ENCODE results near the gene KCNH5. TPM values are rescaled to one million over a fixed set of nuclear protein-coding genes. Genes with fewer than 3 reads are reported as not detected.

Gene KCNH5, protein sequence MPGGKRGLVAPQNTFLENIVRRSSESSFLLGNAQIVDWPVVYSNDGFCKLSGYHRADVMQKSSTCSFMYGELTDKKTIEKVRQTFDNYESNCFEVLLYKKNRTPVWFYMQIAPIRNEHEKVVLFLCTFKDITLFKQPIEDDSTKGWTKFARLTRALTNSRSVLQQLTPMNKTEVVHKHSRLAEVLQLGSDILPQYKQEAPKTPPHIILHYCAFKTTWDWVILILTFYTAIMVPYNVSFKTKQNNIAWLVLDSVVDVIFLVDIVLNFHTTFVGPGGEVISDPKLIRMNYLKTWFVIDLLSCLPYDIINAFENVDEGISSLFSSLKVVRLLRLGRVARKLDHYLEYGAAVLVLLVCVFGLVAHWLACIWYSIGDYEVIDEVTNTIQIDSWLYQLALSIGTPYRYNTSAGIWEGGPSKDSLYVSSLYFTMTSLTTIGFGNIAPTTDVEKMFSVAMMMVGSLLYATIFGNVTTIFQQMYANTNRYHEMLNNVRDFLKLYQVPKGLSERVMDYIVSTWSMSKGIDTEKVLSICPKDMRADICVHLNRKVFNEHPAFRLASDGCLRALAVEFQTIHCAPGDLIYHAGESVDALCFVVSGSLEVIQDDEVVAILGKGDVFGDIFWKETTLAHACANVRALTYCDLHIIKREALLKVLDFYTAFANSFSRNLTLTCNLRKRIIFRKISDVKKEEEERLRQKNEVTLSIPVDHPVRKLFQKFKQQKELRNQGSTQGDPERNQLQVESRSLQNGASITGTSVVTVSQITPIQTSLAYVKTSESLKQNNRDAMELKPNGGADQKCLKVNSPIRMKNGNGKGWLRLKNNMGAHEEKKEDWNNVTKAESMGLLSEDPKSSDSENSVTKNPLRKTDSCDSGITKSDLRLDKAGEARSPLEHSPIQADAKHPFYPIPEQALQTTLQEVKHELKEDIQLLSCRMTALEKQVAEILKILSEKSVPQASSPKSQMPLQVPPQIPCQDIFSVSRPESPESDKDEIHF
- under 0.01 TPM in 1 of 2 replicates, not detected in the other for total RNA-seq

DNA sequence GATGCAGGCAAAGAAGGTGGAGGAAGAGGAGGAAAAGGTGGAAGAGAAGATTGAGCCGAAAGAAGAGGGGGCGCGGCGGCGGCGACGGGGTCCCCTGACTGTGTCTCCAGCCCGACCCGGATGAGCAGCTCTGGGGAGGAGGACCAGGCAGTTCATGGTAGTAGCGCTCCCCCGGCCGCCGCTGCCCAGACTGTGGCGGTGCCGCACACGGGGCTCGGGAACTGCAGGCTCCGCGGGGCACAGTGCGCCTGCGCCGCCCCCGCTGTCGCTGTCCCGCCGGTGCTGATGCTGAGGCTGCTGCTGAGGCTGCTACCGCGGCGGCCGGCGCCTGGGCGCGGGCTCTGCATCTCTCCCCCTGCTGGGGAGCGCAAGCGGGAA, at the start of gene KCNH5:
TSS of gene KCNH5 (minus strand) at position 225 of the 378 bp plus-strand sequence. CDS start 272 bp downstream, outside the sequence.

Other genes starting within 250 kb of the KCNH5 start
- 0.21 and 0.24 TPM in 2 replicates for gene RHOJ, start 159.0 kb upstream of the KCNH5 start, total RNA-seq